Activated naive CD4-positive, alpha-beta T cell (primary cell): ENCODE results near the gene CHRNA7.

Experiments
- DNase-seq, 4 experiments: peaks; one replicate each; lab custom pipeline; 2025; lab: John Stamatoyannopoulos, UW

The CHRNA7 gene

DNA sequence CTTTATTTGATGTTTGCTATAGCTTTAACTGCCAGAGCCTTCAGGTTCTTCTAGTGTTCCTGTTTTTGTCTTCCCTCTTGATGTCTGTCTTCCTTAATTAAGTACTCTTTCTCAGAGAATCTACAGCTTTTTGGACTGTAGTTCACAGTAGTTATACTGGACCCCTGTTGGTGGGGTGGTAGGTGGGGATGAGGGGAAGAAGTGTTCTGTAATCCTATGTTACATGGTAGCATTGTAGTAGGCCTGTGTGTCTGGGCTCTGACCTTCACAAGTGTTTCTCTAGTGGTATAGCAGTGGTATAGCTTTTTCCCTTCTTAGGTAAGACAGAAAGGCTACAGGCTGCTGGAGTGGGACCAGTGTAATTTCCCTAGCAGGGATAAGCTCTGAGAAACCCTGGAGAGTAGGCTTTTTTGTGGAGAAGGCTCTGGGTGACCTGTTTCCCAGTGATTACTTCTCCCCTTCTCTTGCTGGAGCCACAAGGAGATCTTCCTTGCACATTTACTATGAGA is 59.6 kb downstream of the CHRNA7 start:
- DNase-seq = no peak

DNA sequence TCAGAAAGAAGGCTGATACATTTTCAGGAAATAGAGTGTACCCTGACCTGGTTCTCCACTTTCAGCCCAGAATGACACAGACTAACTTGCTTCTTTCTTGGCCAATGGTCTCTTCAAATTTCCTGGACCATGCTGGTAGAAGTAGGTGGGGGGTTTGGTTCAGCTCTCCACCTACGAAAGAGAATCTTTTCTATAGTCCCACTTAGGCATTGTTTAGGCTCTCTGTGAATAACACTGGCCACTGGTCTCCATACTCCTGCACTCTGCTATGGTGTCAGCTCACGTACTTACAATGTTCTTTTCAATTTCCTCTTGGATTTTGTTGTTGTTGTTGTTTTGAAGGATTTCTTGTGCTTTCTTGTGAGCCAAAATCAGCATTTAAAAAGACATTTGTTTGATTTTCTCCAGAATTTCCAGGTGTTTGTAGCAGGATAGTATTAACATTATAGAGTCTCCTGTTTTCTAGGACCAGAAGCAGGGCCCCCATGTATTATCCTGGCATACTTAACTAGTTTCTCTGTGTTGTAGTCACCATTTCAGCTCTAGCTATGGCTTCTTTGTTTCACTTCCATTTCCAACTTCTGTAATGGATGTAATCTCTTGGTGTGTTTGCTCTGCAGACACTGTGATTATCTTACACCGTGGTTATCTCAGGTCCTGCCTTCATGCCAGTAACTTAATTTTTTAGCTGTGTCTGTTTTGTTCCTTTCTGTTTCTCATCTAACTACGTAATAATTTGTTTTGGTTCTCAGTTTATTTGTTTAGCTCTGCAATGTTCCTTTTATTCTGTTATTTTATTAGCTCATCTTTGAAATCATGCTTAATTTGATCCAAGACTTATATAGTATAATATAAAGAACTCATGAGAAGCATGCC is 61.4 kb downstream of the CHRNA7 start:
- no peak for DNase-seq

DNA sequence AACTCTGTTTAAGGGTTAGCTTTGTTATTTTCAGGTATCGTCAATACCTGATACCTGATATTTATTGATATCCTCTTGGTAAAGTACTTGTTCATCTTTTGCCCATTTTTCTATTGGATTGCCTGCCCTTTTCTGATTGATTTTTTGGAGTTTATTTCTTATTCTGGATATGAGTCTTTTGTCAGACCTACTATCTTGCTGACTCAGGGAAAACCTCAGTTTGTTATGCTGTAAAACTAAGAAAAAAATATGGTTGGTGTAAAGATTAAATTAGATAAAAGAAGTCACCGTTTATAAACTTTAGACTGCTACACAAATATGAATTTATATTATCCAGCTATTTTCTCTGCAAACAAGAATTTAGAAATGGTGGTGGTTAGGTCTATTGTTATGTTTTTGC is 65.9 kb downstream of the CHRNA7 start:
- no peak for DNase-seq

DNA sequence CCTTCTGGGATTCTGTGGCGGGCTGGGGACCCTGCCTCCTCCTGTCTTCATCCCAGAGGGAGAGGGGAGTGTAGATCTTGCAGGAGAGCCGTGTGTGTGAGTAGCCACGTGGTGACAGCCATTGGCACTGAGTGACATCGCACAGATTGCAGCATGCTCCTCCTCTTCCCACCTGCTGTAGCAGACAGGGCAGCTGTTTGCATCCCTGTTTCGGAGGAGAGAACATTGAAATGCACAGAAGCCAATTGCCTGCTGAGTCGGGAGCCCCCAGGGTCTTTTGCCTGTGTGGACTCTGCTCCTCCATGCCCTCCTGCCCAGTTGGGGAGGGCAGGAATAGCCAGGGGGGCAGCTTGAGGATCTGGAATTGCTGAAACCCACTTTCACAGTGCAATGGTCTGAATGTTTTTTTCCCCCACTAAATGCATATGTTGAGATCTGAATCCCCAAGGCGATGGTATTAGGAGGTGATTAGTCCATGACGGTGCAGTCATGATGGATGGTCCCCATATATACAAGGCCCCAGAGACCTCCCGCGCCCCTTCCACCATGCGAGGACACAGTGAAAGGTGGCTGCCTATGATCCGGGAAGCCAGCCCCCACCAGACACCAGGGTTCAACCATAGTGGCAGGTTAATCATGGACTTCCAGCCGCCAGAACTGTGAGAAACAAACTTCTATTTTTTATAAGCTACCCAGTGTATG is 66.8 kb downstream of the CHRNA7 start:
- no peak for DNase-seq

DNA sequence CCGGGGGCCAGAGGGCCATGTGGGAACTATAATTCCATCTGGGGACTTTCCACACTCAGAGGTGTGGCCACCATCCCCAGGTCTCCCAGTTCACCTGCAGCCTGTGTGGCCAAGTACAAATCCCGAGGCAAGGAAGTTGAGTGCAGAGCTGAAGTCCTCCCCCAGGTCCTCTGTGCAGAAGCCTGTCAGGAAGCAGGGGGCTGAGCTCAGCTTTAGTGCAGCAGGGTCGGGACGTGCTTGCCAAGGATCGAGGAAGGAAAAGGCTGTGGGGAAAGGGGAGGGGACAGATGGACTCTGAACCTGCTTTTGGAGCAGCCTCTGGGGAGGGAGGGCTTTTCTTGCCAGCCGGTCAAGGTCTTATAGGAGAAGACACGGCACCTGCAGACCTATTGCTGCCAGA is 67.7 kb downstream of the CHRNA7 start:
- no peak for DNase-seq

DNA sequence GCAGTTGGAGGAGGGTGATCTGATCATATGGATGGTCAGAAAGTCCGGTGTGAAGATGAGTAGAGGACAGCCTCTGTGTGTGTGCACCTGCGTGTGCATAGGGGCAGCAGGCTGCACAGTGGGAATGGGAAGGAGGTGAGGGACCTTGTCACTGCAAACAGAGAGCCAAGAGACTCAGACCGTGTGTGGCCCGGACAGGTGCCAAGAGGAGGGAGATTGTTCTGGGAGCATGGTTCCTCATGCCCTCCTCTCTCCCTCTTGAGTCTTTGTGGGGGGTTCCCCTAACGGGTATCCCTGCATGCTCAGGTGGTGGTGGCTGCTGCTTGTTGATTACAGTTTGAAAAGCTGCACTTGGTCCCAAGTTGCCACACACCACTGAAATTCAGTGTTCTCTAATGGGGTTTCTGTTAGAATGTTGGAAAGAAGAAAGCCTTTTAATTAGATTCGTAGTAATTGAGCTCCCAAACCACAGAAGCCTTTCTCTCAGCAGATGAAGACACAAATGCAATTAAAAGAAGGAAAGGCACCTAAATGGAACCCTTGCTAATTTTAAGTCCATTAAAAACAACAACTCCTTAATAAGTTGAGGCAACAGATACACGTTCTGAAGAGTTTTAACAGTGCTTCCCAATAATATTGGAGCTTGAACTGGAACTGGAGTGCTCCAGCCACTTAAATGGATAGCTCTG is 68.9 kb downstream of the CHRNA7 start:
- no peak for DNase-seq

DNA sequence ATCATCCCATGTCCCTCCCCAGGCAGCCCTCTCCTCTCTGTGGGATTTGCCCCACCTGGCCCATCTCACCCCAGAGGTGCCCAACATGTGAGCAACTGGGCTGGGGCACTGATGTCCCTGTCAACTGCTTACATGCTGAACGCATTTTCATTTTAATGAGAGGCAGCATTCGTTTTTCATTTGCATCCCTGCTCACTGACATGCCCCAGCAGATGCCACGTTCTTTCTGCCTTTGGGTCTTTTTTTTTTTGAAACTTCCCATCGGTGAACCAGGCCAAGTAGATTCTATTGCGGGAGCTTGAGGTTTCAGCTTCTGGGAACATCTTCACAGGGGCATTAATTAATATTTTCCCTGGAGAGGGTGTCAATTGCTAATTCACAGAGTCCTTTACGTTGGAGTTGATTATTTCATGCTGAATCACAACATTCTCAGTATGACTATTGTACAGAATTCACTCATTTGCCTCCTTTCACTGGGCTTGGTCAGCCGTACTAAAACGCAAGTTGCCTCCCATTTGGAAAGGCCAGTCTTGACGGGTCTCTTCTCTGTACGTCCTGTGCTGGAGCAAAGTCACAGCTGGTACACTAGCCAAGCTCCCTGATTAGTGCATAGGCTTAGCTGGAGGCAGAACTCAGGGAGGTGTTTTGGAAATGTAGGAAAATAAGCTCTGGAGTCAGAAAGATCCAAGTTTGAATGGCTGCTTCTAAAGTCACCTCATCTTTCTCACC is 69.8 kb downstream of the CHRNA7 start:
- DNase-seq = no peak

DNA sequence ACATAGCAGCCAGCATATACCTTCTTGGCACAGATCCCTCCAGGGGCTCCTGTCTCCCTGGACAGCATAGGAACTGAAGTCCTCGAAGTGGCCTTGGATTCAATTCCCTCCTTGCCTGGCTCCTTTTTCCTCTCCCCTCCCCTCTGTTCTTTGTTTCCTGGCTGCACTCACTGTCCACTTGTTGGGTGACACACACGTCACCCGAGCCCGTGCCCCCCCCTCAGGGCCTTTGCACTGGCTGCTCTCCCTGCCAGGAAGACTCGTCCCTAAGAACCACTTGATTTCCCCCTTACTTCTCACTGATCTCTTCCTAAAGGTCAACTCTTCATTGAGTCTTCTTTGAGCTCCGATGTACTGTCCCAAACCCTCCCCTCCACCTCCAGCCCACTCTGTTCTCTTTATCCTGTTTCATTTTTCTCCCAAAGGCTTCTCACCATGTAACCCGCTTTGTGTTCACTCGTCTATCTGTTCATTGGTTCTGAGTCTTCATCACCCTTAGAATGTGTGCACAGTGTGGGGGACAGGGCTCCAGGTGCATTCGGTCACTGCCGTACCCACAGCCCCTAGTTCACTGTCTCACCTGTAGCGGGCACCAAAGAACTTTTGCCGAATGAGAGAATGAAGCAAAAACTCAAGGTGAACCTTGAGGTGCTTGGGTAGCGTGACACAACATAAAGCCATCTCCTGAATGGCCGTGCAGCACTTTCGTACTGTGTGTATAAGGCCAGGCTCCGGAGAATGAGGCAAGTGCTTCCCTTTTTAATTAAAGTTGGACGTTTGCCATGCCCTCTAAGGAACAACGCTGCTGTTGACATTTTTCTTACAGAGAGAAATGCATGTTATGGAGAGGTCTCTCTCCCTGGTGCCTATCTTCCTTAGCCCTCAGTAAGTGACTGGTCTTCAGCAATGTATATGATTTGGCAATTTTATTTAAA is 74.0 kb downstream of the CHRNA7 start:
- no peak for DNase-seq

DNA sequence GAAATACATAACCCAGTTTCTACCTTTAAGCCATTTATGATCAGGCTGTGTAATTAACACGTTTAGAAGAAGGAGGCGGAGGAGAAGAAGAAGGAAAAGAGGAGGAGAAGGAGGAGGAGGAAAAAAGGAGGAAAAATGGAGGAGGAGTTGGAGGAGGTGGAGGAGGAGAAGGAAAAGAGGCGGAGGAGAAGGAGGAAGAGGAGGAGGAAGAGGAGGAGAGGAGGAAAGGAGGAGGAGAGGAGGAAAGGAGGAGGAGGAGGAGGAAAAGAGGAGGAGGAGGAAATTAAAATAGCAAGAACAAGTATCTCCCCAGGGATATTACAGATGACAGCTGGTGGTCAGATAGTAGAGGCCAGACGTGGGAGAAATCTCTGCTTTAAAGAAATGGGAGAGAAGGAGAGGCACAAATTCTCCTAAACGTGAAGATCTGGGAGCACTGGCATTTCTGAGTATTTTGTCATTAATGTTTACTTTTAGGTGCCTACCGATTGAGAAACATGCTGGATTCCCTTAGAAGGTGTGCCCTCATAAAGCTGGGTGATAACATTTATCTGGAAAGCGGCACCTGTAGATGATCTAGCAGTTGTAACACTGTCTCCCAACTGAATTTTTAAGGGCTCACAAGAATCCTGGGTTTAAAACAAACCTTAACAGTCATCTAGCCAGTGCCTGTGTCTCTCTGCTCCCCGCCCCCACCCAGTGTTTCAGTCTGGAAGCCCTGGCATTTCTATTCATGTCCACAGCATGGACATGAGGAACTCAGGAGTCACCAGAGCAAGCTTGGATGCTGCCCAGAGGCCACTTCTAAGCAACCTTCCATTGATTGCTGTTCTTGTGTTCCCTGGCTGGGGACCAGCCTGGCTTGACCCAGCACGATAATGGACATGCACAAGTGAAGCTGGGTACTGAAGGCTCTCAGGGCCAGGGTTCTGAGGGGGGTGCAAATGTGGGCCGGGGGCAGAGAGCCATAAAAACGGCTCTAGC is 75.2 kb downstream of the CHRNA7 start:
- DNase-seq = no peak

DNA sequence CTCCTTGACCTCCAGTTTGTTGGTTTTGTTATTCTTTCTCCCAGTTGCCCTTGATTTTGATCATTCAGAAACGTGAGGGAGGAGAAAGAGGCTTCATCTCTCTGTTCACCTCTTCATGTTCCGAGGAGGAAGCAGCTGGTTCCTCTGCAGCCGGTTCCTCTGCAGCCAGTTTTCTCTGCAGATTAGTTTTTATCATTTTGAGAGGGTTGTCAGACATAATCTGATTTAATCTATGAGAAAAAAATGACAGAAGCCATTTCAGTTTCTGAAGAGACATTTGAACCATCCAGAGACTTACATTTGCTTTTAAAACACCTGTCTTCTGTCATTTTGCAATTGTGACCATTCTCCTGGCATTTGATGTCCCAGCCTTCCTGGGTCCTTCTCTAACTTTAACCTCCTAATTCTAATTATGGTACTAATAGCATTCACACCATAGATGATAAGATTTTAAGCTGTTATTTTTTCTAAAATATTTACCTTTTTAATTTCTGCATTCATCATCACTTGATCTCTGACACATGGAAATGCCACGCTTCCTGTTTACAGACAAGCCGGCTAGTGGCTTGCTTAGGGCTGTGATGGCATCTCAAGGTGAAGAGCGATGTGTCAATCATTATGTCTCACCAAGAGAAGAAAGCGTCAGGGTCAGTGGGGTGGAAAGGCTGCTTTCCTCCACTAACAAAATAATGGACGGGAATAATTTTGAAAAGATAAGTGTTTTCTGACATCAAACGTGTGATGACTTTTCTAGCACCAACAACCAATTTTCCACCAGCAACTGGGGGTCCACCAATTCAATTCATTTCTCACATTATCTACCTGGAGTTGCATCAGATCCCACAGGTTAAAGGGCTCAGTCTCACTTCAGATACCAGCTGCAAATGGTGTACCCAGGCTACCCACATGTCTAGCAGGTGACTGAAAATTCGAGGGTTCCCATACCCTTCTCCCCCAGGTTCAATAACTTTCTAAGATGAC is 76.4 kb downstream of the CHRNA7 start:
- DNase-seq = no peak

DNA sequence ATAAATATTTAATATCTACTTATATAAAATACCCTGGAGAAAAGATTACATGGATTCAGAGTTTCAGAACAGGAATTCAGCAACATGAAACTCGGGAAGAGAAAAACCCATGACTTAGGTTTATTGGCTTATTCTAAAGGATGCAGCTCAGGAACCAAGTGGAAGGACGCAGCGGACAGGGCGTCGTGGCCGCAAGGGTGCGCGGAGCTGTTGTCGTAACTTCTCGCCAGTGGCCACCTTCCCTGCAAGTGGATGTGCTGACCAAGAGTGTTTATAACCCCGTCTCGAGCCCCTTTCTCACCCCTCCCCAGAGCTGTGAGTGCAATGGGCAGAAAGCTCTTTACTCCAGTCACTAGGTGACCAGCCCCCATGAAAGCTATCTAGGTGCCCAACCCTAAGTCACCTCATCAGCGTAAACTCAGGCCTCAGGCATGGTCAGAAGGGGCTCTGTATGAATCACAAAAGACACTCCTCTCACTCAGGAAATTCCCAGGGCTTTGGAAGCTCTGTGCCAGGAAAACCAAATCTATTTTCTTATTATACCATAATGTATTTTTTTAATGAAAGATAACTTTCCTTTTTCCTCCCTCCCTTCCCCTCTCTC is 77.3 kb downstream of the CHRNA7 start:
- DNase-seq = no peak

DNA sequence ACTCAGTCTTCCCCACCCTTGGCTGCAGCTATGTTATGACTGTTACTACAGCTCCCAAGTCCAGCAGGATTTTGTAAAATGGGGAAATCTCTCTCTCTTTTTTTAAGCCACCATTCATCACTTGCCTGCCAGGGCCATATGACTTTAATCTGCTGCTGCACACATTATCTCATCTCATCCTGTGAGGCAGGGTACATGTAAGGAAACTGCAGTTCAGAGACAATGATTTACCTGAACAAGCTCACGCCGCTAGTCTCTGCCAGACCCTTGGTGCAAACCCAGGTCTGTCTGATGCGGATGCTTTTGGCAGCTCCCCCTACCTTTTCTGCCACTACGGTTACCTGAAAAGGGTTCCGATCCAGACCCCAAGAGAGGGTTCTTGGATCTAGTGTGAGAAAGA is 78.3 kb downstream of the CHRNA7 start:
- no peak for DNase-seq

DNA sequence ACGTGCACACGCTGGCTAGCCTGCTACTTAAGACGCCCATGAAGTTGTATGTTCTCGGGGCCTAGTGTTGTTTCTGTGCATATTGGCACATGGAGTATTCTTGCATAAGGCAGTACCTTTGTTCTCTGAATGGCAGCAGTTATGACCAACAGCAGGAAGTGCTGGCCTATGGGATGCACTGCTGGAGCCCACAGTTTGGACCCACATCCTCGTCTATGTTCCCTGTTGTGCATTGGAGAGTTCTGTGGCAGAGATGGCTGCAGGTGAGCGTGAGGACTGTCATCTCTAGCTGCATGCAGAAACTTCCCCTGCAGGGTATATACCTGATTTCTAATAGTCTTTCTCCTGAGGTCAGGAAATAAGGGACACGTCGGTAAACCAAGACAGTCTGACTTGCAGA is 81.8 kb downstream of the CHRNA7 start:
- DNase-seq = no peak

DNA sequence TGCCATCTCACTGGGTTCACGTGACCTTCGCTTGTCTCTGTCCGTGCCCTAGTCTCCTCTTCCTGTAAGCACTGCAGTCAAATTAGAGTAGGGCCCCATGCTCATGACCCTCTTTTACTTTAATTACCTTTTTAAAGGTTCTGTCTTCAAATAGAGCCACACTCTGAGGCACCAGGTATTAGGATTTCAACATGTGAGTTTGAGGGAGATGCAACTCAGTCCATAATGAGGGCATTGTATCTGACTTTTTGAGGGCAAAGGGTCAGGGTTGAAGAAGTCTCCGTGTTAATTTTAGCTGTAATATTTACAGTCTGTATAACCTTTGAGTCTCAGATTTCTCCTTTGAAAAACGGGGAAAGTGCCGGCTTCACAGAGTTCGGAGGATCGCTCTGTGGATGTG is 82.9 kb downstream of the CHRNA7 start:
- DNase-seq = no peak

DNA sequence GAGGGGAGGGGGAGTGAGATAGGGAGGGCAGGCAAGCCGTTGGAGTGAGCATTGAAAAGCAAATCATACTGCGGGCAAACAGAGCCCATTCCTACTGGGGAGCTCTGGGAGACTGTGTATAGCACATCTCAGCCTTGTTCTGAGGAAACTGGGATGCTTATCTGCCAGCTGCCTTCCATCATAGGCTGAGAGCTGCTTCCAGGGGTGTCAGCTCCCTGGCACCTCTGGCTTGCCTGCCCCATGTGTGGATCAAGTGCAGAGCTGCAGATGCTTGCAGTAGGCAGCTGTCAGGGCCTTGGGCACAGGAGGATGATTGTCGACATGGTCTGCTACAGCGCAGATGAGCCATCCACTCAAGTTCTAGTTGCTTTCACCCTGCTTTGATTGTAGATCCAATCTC is 86.8 kb downstream of the CHRNA7 start:
- no peak for DNase-seq

DNA sequence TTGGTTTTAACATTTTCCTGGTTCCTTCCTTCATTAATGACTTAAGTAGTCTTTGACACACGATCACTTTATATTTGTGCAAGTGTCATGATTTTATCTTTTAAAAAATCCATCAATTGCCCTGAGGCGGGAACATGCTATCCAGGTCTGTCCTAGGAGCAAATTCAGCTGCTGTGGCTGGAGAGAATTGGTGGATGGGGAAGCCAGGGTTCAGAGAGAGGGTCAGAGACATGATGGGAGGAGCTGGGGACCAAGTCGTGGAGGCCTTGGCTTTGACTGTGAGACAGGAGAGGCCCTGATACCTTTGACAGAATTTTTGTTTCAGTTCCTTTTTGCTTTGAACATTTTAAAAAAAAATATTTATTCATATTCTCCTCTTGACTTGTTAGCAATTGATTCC is 89.0 kb downstream of the CHRNA7 start:
- no peak for DNase-seq

DNA sequence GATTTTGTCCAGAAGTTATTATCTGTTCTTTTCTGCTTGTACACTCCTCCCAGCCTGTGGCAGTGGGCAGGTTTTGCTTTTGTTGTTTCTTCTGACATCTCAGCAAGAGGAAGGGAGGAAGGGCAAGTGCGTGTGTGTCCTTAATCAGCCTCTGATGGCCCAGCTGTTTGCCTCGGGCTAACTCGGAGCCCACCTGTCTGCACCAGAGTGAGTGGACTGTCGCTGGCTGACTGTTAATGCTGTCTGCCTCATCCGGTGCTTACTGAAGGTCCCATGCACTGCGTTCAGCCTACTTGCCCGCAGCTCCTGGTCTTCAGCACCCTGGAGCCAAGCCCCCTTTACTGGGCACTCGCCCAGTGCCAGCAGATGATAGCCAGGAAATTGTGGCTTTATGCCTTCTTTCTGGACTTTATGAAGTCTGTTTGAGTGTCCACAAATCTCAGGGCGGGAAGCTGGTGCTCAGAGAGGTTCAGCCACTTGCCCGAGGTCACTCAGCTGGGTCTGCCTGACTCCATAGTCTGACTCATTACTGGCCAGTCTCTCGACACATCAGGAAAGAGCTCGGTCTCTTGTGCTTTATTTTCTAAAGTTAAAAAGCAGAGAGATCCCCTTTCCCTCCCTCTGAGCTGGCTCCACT is 89.5 kb downstream of the CHRNA7 start:
- no peak for DNase-seq
